Mucosa of descending colon (tissue), 3 donors: Measurements from ENCODE around the gene GNPTAB. TPM values are rescaled to one million over a fixed set of nuclear protein-coding genes. Genes with fewer than 3 reads are reported as not detected.
A peak's percentile ranks its signal among the peaks of the same experiment; 100 is the strongest.

Source experiments
- ATAC-seq: fragments of 200-7000 bp; cut with Tn5 transposase; one replicate; pipeline ENCODE4 v1.9.1; 2020; ENCODE audit warnings: mild to moderate bottlenecking, moderate library complexity
- DNase-seq, 3 donors: peaks; one replicate each; pipeline ENCODE4 v3.0.0-alpha.2; 2020
- H3K36me3 ChIP-seq: fragments of 200-600 bp; one replicate; pipeline ENCODE4 v1.8.0; 2021; ENCODE audit warnings: low read depth, mild to moderate bottlenecking
- H3K4me1 ChIP-seq: fragments of 200-600 bp; one replicate; pipeline ENCODE4 v1.8.0; 2021; ENCODE audit warnings: low read depth, mild to moderate bottlenecking
- H3K4me3 ChIP-seq: fragments of 200-600 bp; one replicate; pipeline ENCODE4 v1.8.0; 2021; ENCODE audit warnings: mild to moderate bottlenecking
- H3K9me3 ChIP-seq: fragments of 200-600 bp; one replicate; pipeline ENCODE4 v1.8.0; 2021; ENCODE audit warnings: mild to moderate bottlenecking
- CTCF ChIP-seq: fragments of 200-600 bp; IDR thresholded peaks from one replicate; pipeline ENCODE4 v1.8.0; 2022; ENCODE audit warnings: antibody characterized with exemption, mild to moderate bottlenecking
- intact Hi-C, 2 donors: fragments of 100-400 bp; cut with DNase I in 1 of 2; cut with micrococcal nuclease in 1 of 2; formaldehyde crosslinking; loops; one replicate each; pipeline versions ENCODE4 v1.11.0 to v1.11.1; 2022; cut with DNase I, micrococcal nuclease
- total RNA-seq, 3 donors: library from RNA; stranded (reverse); fragmentation: NEBNext Ultra II Directional in 2 of 3; extraction: Animal tissue kit (Norgen Biotek cat#: 25700) in 2 of 3; gene quantifications; one replicate each; pipeline versions ENCODE4 v1.2.1 to v1.2.4, GENCODE V29; 2021 to 2023
- donor health status: DM: no; HTN: no; CAD: no; lungs with moderate emphysema.
- donor health status: DM: no; HTN: no; CAD: no.
- donor health status: DM: no; HTN: yes; CAD: no.

Gene GNPTAB
- total RNA-seq, 3 donors from 2014 or later: 62.9 to 104 (median 88.9) TPM

GRCh38 chr12:101700299-101700820 is 130.4 kb downstream of the GNPTAB start:
- H3K4me3 ChIP-seq: no peak overlapping the region
- ATAC-seq (no peak), DNase-seq (no peak)
- H3K4me1 ChIP-seq: peaks cover 43% of the 10 kb centered on the region
- TF ChIP-seq CTCF: no peak
- no peaks in the 10 kb centered on the region for H3K9me3 ChIP-seq
- intact Hi-C loops: no loop called here
- H3K36me3 ChIP-seq: no peaks in the 10 kb centered on the region

- Histone ChIP-seq H3K9me3 (no peaks in the 10 kb centered on the region), H3K36me3 (no peaks in the 10 kb centered on the region), H3K4me3 (no peak overlapping the region), H3K4me1 (peaks cover 51% of the 10 kb centered on the region)
- peak in 1 of 3 donors; percentile 47 for DNase-seq
- no peak for TF ChIP-seq CTCF
- ATAC-seq: no peak
- intact Hi-C loops: no loop called here
Observed at GRCh38 chr12:101698800-101699347, 131.9 kb downstream of the GNPTAB start.

GRCh38 chr12:101697930-101698799 is 132.6 kb downstream of the GNPTAB start:
- H3K9me3 ChIP-seq: no peaks in the 10 kb centered on the region
- no peak for TF ChIP-seq CTCF
- peak; percentile 63 for ATAC-seq
- intact Hi-C loops: no loop called here
- H3K4me1 ChIP-seq: peaks cover 51% of the 10 kb centered on the region
- DNase-seq: peak; percentile 62 to 79 (median 75)
- H3K4me3 ChIP-seq: peak overlapping the region; percentile 94
- no peaks in the 10 kb centered on the region for H3K36me3 ChIP-seq

- H3K9me3 ChIP-seq: no peaks in the 10 kb centered on the region
- peaks cover 43% of the 10 kb centered on the region for H3K4me1 ChIP-seq
- intact Hi-C loops: no loop called here
- TF ChIP-seq CTCF: no peak
- peak within 1 kb of the TSS; percentile 94 for H3K4me3 ChIP-seq
- H3K36me3 ChIP-seq: no peaks in the 10 kb centered on the region
- ATAC-seq (peak; percentile 68), DNase-seq (peak; percentile 78 to 88 (median 87))
Observed at GRCh38 chr12:101697197-101697929, 133.4 kb downstream of the GNPTAB start, which contains the start of gene CHPT1. Gene CHPT1 (plus strand): TSS chr12:101697640. CDS start chr12:101697862, 222 bp downstream.
